ENCODE results near the gene CNPY4.

DNA sequence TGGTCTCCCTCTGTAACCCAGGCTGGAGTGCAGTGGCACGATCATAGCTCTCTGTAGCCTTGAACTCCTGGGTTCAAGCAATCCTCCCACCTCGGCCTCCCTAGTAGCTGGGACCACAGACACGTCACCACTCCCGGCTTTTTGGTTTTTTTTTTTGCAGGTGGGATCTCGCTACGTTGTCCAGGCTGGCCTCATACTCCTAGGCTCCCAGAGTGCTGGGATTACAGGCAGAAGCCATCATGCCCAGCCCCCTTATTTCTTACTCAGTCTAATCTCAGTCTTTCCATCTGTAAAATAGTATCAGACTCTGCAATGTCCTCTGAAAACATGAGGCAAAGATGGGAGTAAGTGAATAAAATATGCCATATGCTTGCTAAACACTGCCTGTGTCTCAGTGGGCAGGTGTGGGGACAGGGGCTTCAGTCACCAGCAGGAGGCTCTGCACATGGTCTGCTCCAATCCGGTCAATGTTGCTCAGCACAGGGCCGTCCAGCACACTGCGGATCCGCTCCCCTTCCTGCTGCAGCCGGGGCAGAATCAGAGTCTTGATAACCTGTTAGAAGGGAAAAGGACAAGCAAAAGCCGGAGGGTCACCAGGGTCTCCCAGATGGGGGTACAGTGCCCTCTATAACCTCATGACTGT is 9.8 kb upstream of the CNPY4 start:
- TF ChIP-seq EZH2 (IDR thresholded peaks at IDR 0.05; ENCODE audit: insufficient read depth, poor library complexity, severe bottlenecking), result no peak
- TF ChIP-seq EZH2phosphoT487 (IDR thresholded peaks at IDR 0.05; ENCODE audit: insufficient read depth, low read depth), result no peak
